Measurements from ENCODE around the gene ARF1. TPM values are rescaled to one million over a fixed set of nuclear protein-coding genes. Genes with fewer than 3 reads are reported as not detected.
A peak's percentile ranks its signal among the peaks of the same experiment; 100 is the strongest.

The ARF1 gene
- total and polyA plus RNA-seq, 2 of the 8 experiments (the other 6 are each of a cell fraction or from before 2014, with no cell fraction given) = 265 to 471 TPM

DNA sequence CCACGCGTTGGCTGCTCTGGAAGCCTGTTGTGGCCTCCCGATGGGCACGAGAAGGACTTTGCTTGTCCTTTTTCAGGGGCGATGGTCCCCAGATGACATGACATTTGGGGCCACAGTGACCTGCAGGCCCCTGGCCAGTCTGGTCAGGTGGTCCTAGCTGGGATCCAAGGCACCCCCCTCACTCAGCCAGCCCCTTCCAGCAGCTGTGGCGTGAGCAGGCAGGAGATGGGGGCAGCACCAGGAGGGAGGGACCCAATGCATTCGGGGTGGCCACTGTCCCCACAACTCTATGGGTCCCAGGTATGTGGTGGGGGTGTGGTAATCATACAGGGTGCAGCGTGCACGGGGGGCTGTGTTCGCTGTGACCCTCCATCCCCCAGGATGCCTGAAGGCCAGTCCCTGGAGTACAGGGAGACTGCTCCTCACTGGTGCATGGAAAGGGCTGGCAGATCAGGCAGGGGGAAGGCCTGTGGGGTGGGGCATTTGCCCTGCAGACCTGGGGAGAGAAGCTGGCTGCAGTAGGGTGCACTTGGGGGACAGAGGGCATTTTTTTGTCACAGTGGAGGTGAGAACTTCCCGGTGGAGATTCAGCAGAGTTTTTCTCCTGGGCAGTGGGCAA, 44.0 kb upstream of the ARF1 start:
- Histone ChIP-seq H3K23me2 (ENCODE audit: low read depth, low read length) (peaks cover 19% of the 10 kb centered on the region; the same call in 1 of the 2 replicates), H4K5ac (ENCODE audit: insufficient read length, low read depth, low read length) (no peak overlapping the region), H3K4me1 (replicated peaks in 1 of 4; ENCODE audit: control insufficient read depth in 3 of 4, insufficient read depth in 4 of 4, low read length in 3 of 4) (peaks cover 0 to 13% (median 7%) of the 10 kb centered on the region in 4 experiments; a peak in 6 of 7 replicates), H2BK15ac (ENCODE audit: low read length) (no peak overlapping the region; the same call in 1 of the 2 replicates), H2BK20ac (ENCODE audit: low read length) (peak overlapping the region; percentile 32; the same call in 1 of the 2 replicates), H3K14ac (ENCODE audit: insufficient read length) (no peak overlapping the region), H3K4me3 (ENCODE audit: extremely low read depth in 1 of 4, insufficient read depth in 2 of 4, low read depth in 3 of 4, low read length in 4 of 4) (peak overlapping the region; percentile 25 to 62 (median 40); a peak in 6 of 8 replicates), H2BK120ac (replicated peaks; ENCODE audit: low read depth, low read length) (no peak overlapping the region), H3K9ac (replicated peaks in 1 of 4; ENCODE audit: extremely low read depth in 1 of 4, low read depth in 3 of 4, low read length in 3 of 4) (peak overlapping the region in 1 of 4 experiments; percentile 5; a peak in 1 of 7 replicates), H3K56ac (replicated peaks; ENCODE audit: insufficient read length, low read depth, low read length) (no peak overlapping the region), H2BK12ac (ENCODE audit: low read depth, low read length) (no peak overlapping the region), H3K9me3 (ENCODE audit: insufficient read depth in 2 of 2, low read depth in 1 of 2, low read length in 1 of 2) (no peaks in the 10 kb centered on the region), H2BK5ac (ENCODE audit: low read depth, low read length) (no peak overlapping the region), H3K79me1 (ENCODE audit: low read depth, low read length) (no peaks in the 10 kb centered on the region), H3K27me3 (replicated peaks in 1 of 4; ENCODE audit: control insufficient read depth in 3 of 4, extremely low read depth in 1 of 4, insufficient read depth in 3 of 4, low read length in 3 of 4) (peaks cover 10 to 60% (median 45%) of the 10 kb centered on the region in 4 experiments), H3K4me2 (ENCODE audit: insufficient read depth in 1 of 2, low read depth in 2 of 2, low read length in 2 of 2) (peak overlapping the region; percentile 64 to 72), H2AK5ac (ENCODE audit: low read depth, low read length) (no peak overlapping the region), H4K20me1 (replicated peaks in 1 of 2; ENCODE audit: control insufficient read depth in 1 of 2, insufficient read depth in 2 of 2, low read length in 2 of 2) (peaks cover 0 to 7% of the 10 kb centered on the region in 2 experiments), H3K23ac (ENCODE audit: insufficient read length) (no peak overlapping the region), H3K27ac (ENCODE audit: low read depth, low read length) (no peak overlapping the region), H4K8ac (ENCODE audit: extremely low read depth, insufficient read depth, low read length) (no peak overlapping the region; the same call in 1 of the 2 replicates), H2AFZ (ENCODE audit: low read length) (peak overlapping the region; percentile 87; the same call in 1 of the 2 replicates), H3K36me3 (ENCODE audit: control insufficient read depth in 2 of 4, insufficient read depth in 4 of 4, low read length in 3 of 4) (no peaks in the 10 kb centered on the region), H4K91ac (replicated peaks; ENCODE audit: insufficient read length, low read length) (peak overlapping the region; percentile 11), H3K18ac (ENCODE audit: extremely low read depth, low read length) (no peak overlapping the region; the same call in 1 of the 2 replicates), H3K79me2 (ENCODE audit: control insufficient read depth in 1 of 2, insufficient read depth in 2 of 2, low read length in 2 of 2) (no peaks in the 10 kb centered on the region), H3K4ac (replicated peaks; ENCODE audit: insufficient read length, low read depth, low read length) (peak overlapping the region; percentile 54)
- FAIRE-seq (no peak), DNase-seq (ENCODE audit: low read depth in 1 of 2, low spot score in 2 of 2) (peak in 1 of 2 experiments; percentile 39)
- TF ChIP-seq TBP (IDR thresholded peaks at IDR 0.05; ENCODE audit: low read depth, low read length) (no peak), POLR2A (IDR thresholded peaks at IDR 0.05; ENCODE audit: control extremely low read depth in 1 of 2, low read depth in 2 of 2, low read length in 2 of 2) (no peak), SUZ12 (IDR thresholded peaks at IDR 0.05; ENCODE audit: low read length) (peak; percentile 34; the same call in 1 of the 2 replicates)
- CTCF ChIA-PET (ENCODE audit: partially characterized antibody) = interaction anchor here (0.6 to 4.4 kb wide), 5 partner anchors 14 to 39 kb away, joined by 3 to 20 read pairs (median 3); partner anchors contain the start of gene WNT3A
- WGBS, 2 experiments (ENCODE audit: extremely low coverage in 1 of 2, insufficient coverage in 1 of 2, insufficient read length in 1 of 2, insufficient replicate concordance in 2 of 2, low coverage in 1 of 2, low lambda C conversion rate in 2 of 2, missing lambda C conversion rate in 1 of 2) = 66% methylated on average over 11 of the region's 11 CpGs; no CpG with 5 or more reads in 1 of the 2 experiments
- POLR2A ChIA-PET (ENCODE audit: partially characterized antibody) = no interaction called here
